SK-N-SH (cell line): ENCODE data around the gene STYXL1. TPM values are rescaled to one million over a fixed set of nuclear protein-coding genes. Genes with fewer than 3 reads are reported as not detected.

Experiments
- CTCF ChIA-PET: fragments of 300-600, 350-600 bp; formaldehyde crosslinking; extraction: SDS; loops from one replicate; lab custom pipeline; 2021; lab: Yijun Ruan, JAX
- POLR2A ChIA-PET: fragments of 350-600 bp; sonication (Branson Sonifier 250); formaldehyde crosslinking; extraction: SDS; loops from one replicate; lab custom pipeline; 2020; ENCODE audit warnings: antibody characterized with exemption, inconsistent platforms; lab: Yijun Ruan, JAX
- DNase-seq: peaks from one replicate; pipeline ENCODE4 v3.0.0; 2012
- H2AFZ ChIP-seq: fragments of 200-600 bp; sonication (generic); 2 replicates; pipeline ENCODE4 v1.8.1; 2016; ENCODE audit warnings: antibody characterized with exemption, mild to moderate bottlenecking, low read depth
- H3F3A ChIP-seq: fragments of 200-600 bp; sonication (generic); replicated peaks from 2 replicates; pipeline ENCODE3; 2016; ENCODE audit warnings: antibody characterized with exemption, mild to moderate bottlenecking; ENCODE audit not compliant: insufficient read depth
- H3K27ac ChIP-seq, 2 experiments: fragments of 200-500 bp in 1 of 2; fragments of 200-600 bp in 1 of 2; sonication (Bioruptor generic) in 1 of 2; sonication (generic), shearing (Covaris generic) in 1 of 2; 2 replicates each; pipeline versions ENCODE4 v1.5.1 to v1.6.1; 2014 to 2016; ENCODE audit warnings: low read depth in 2 of 2, inconsistent platforms in 1 of 2, low read length in 1 of 2, mild to moderate bottlenecking in 1 of 2, mixed read lengths in 1 of 2
- H3K27me3 ChIP-seq: fragments of 200-600 bp; sonication (generic), shearing (Covaris generic); 2 replicates; pipeline ENCODE4 v1.6.1; 2016; ENCODE audit warnings: mixed run types; ENCODE audit not compliant: insufficient read depth
- H3K36me3 ChIP-seq, 2 experiments: fragments of 200-500 bp in 1 of 2; fragments of 200-600 bp in 1 of 2; sonication (Bioruptor generic) in 1 of 2; sonication (generic) in 1 of 2; replicated peaks in 1 of 2; 2 replicates each; pipeline versions ENCODE3 to v1.5.1; 2014 to 2016; ENCODE audit warnings: low read length in 1 of 2, mild to moderate bottlenecking in 1 of 2; ENCODE audit not compliant: insufficient read depth in 2 of 2, control insufficient read depth in 1 of 2
- H3K4me1 ChIP-seq, 2 experiments: fragments of 200-500 bp in 1 of 2; fragments of 200-600 bp in 1 of 2; sonication (Bioruptor generic) in 1 of 2; sonication (generic), shearing (Covaris generic) in 1 of 2; 2 replicates each; pipeline versions ENCODE4 v1.5.1 to v1.6.1; 2014 to 2016; ENCODE audit warnings: low read depth in 1 of 2, low read length in 1 of 2, mixed run types in 1 of 2; ENCODE audit not compliant: insufficient read depth in 2 of 2, control insufficient read depth in 1 of 2
- H3K4me2 ChIP-seq: fragments of 200-600 bp; sonication (generic), shearing (Covaris generic); 2 replicates; pipeline ENCODE4 v1.6.1; 2017; ENCODE audit warnings: mixed run types
- H3K4me3 ChIP-seq, 2 experiments: fragments of 200-500 bp in 1 of 2; fragments of 200-600 bp in 1 of 2; sonication (Bioruptor generic) in 1 of 2; sonication (generic), shearing (Covaris generic) in 1 of 2; 2 replicates each; pipeline versions ENCODE4 v1.5.1 to v1.8.1; 2014 to 2016; ENCODE audit warnings: low read depth in 2 of 2, inconsistent platforms in 1 of 2, low read length in 1 of 2, mild to moderate bottlenecking in 1 of 2, mixed read lengths in 1 of 2, moderate library complexity in 1 of 2
- H3K79me2 ChIP-seq: fragments of 200-600 bp; sonication (generic); 2 replicates; pipeline ENCODE4 v1.8.1; 2017; ENCODE audit warnings: mild to moderate bottlenecking; ENCODE audit not compliant: insufficient read depth
- H3K9ac ChIP-seq: fragments of 200-600 bp; sonication (generic); 2 replicates; pipeline ENCODE4 v1.6.1; 2017; ENCODE audit warnings: mixed run types
- H3K9me2 ChIP-seq: fragments of 200-600 bp; sonication (generic); 2 replicates; pipeline ENCODE4 v1.6.1; 2017; ENCODE audit warnings: mixed run types
- H3K9me3 ChIP-seq: fragments of 200-600 bp; sonication (generic); 2 replicates; pipeline ENCODE4 v1.6.1; 2017; ENCODE audit warnings: mixed run types, mild to moderate bottlenecking, moderate library complexity
- H4K20me1 ChIP-seq: fragments of 200-600 bp; sonication (generic); 2 replicates; pipeline ENCODE4 v1.6.1; 2017; ENCODE audit warnings: mild to moderate bottlenecking, mixed run types; ENCODE audit not compliant: insufficient read depth
- CTCF ChIP-seq: fragments of 200-600 bp; sonication (generic); IDR thresholded peaks from 2 replicates; pipeline ENCODE4 v1.6.1; 2017; ENCODE audit warnings: antibody characterized with exemption, mild to moderate bottlenecking, moderate library complexity
- EZH2phosphoT487 ChIP-seq: fragments of 200-600 bp; sonication (generic); IDR thresholded peaks from 2 replicates; pipeline ENCODE4 v1.6.1; 2017; ENCODE audit warnings: low read depth, mixed run types, mild to moderate bottlenecking, antibody characterized with exemption, moderate library complexity, borderline replicate concordance
- GABPA ChIP-seq: IDR thresholded peaks from 2 replicates; pipeline ENCODE4 v1.4.0; 2012; ENCODE audit warnings: low read depth, mild to moderate bottlenecking
- RFX5 ChIP-seq: IDR thresholded peaks from 2 replicates; pipeline ENCODE4 v1.6.1; 2012; ENCODE audit warnings: mild to moderate bottlenecking, improper control_type of control experiment, low read length
- RXRA ChIP-seq: IDR thresholded peaks from 2 replicates; pipeline ENCODE4 v1.4.0; 2012; ENCODE audit warnings: low read depth, mild to moderate bottlenecking, borderline replicate concordance
- USF2 ChIP-seq: fragments of 150-350 bp; IDR thresholded peaks from 2 replicates; pipeline ENCODE4 v1.6.1; 2017; ENCODE audit warnings: antibody characterized with exemption, low read length, low read depth, borderline replicate concordance
- YY1 ChIP-seq: IDR thresholded peaks from 2 replicates; pipeline ENCODE4 v1.4.0; 2012; ENCODE audit warnings: low read depth, mild to moderate bottlenecking
- ZBTB33 ChIP-seq: IDR thresholded peaks from 2 replicates; pipeline ENCODE4 v1.4.0; 2012; ENCODE audit warnings: low read depth, borderline replicate concordance
- WGBS: methylation state at CpG from one replicate; pipeline ENCODE4 v1.1.6; 2017; ENCODE audit warnings: low lambda C conversion rate; 5-methylcytosine and 5-hydroxymethylcytosine counted together
- polyA plus RNA-seq, 3 experiments: library from polyadenylated mRNA; depleted of rRNA; stranded (reverse); fragments of >200 nt; gene quantifications; 2 replicates each; pipeline ENCODE4 v1.2.3, GENCODE V29; 2012
- TF ChIP-seq, protein P1 (sequence below): IDR thresholded peaks from 2 replicates; pipeline ENCODE4 v1.4.0; 2012; ENCODE audit warnings: low read depth

The STYXL1 gene
- polyA plus RNA-seq, 1 of the 3 experiments (the other 2 are of a cell fraction), result 86.6 TPM

DNA sequence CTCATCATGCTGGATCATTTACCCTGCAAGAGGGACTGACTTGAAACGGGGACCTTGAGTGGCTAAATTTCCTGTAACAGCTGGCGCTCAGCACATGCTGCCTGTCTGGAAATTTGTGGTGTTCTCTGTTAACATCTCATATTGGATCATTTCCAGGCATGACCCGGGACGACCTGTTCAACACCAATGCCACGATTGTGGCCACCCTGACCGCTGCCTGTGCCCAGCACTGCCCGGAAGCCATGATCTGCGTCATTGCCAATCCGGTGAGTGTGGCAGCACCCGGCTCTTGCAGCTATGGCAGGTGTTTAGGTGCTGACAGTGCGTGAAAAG lies 10.0 kb upstream of the STYXL1 start (continued):
- TF ChIP-seq CTCF (no peak), EZH2phosphoT487 (no peak), USF2 (no peak), RFX5 (no peak)

DNA sequence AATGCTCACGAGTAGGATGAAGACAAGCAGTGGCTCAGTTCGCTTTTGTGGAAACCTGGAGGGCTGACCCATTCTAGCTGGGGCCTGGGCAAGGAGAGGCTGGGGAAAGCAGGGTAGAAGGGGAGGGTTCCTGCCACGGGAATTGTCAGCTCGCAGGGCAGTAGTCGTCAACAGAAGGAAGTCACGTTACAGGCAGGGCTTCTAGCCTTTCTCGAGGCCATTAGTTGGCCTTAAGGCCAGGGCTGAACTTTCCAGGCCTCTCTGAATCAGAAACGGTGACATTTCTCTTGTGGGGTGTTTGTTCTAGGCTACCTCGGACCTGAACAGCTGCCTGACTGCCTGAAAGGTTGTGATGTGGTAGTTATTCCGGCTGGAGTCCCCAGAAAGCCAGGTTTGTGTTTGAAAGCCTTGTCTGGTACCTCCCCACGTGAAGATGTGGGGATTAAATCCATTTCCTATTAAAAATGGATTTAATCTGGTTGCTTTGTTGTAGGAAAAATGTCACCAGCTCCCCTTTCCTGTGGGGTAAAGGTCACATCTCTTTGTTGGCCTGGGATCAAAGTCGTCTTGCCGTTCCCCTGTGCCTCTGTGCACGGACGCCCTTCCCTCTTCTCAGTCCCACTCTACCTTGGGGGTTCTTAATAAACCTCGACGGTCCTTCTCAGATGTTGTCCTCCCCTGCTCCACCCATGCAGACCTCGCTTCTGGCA lies 9.5 kb upstream of the STYXL1 start:
- Histone ChIP-seq H3K9ac (no peak overlapping the region), H3K4me1 (peaks cover 0 to 21% of the 10 kb centered on the region in 2 experiments; a peak in 2 of 4 replicates), H3K9me2 (no peaks in the 10 kb centered on the region), H2AFZ (no peak overlapping the region), H3K4me2 (no peak overlapping the region), H3F3A (peaks cover 17% of the 10 kb centered on the region), H3K27ac (no peak overlapping the region), H3K79me2 (peaks cover 55% of the 10 kb centered on the region), H3K36me3 (peaks cover 58 to 80% of the 10 kb centered on the region in 2 experiments), H3K27me3 (no peaks in the 10 kb centered on the region), H3K4me3 (no peak overlapping the region), H3K9me3 (no peaks in the 10 kb centered on the region), H4K20me1 (peaks cover 39% of the 10 kb centered on the region)
- DNase-seq, result no peak
- CTCF ChIA-PET, result interaction anchor here (0.7 kb wide), 1 partner anchor 106 kb away, joined by 3 read pairs; no protein-coding TSS in a partner anchor
- 90% methylated on average over 18 of the region's 18 CpGs for WGBS
- POLR2A ChIA-PET, result interaction anchor here (2.3 kb wide), 1 partner anchor 10 kb away, joined by 8 read pairs; the partner anchor contains the start of genes MDH2 and STYXL1
- no peak for TF ChIP-seq RXRA
- no peak for TF ChIP-seq GABPA
- TF ChIP-seq, protein P1, sequence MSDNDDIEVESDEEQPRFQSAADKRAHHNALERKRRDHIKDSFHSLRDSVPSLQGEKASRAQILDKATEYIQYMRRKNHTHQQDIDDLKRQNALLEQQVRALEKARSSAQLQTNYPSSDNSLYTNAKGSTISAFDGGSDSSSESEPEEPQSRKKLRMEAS, result no peak
- no peak for TF ChIP-seq YY1
- TF ChIP-seq ZBTB33, result no peak
- TF ChIP-seq, all 33 proteins: peak for 0
